HL-60/S4 treated with retinoic acid at 250 ng/mL for 4 days and 3 days (cell line): ENCODE results near the gene CASQ2.

Source experiments
- in situ Hi-C: fragments of 300-500 bp; cut with MboI; formaldehyde crosslinking; loops from 2 replicates; pipeline ENCODE4 v1.7.0; 2022; ENCODE audit warnings: low sequenced_read_pairs

The CASQ2 gene

GRCh38 chr1:115768549-115768948, at the start of gene CASQ2:
TSS of gene CASQ2 (minus strand) at chr1:115768714. CDS start at chr1:115768541, 173 bp downstream.
- in situ Hi-C loops = loop anchor here (25.0 kb wide), 1 partner anchor 631 kb away; no protein-coding TSS in a partner anchor

DNA sequence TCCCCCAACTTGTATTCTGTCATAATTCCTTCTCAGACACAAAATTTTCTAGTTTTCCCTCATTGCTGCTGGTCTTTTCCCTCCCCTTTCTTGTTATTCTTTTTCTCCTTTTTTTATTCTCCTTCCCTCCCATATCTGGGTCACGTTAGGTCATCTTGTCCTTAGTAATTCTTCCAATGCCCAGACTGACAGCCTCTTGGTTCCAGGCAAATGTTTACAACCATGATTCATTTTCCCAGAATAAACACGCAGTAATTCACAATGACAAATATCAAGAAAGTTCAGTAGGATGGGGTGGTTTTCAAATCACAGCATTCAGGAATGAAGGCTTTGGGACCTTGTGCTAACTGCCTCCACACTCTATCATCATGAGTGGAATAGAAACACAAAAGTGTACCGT, 47.2 kb upstream of the CASQ2 start:
- in situ Hi-C loops = loop anchor here (25.0 kb wide), 1 partner anchor 172 kb away; the partner anchor contains the start of gene SLC22A15

GRCh38 chr1:115814685-115815398, 46.3 kb upstream of the CASQ2 start:
- in situ Hi-C loops = loop anchor here (25.0 kb wide), 1 partner anchor 172 kb away; the partner anchor contains the start of gene SLC22A15

- in situ Hi-C loops = loop anchor here (25.0 kb wide), 1 partner anchor 174 kb away; the partner anchor contains the start of gene SLC22A15
Observed at GRCh38 chr1:115813727-115814126, 45.2 kb upstream of the CASQ2 start.

GRCh38 chr1:115811140-115811828, 42.8 kb upstream of the CASQ2 start:
- in situ Hi-C loops = loop anchor here (25.0 kb wide), 1 partner anchor 176 kb away; the partner anchor contains the start of gene SLC22A15

- in situ Hi-C loops = loop anchor here (25.0 kb wide), 1 partner anchor 177 kb away; the partner anchor contains the start of gene SLC22A15
Observed at GRCh38 chr1:115810609-115811008, 42.1 kb upstream of the CASQ2 start.

GRCh38 chr1:115809847-115810246, 41.3 kb upstream of the CASQ2 start:
- in situ Hi-C loops = loop anchor here (25.0 kb wide), 1 partner anchor 177 kb away; the partner anchor contains the start of gene SLC22A15

DNA sequence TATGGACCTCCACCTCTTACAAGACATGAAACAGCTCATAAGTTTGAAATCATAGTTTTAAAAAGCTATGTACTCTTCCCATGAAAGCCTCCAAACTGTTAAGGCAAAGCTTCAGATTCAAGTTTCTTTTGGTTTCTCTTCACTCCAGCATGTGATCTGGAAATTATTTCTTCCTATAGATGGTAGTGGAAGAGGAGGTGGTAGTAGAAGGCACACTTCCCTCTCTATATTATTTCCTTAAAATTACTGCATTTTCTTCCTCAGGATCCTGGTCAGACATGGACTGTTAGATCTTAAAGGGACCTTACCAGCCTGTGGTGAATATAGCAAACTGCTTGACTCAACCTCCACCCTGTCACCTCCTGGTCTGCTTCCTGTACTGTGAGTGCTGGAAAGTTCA, 40.6 kb upstream of the CASQ2 start:
- in situ Hi-C loops = loop anchor here (25.0 kb wide), 1 partner anchor 178 kb away; the partner anchor contains the start of gene SLC22A15

GRCh38 chr1:115807723-115808122, 39.2 kb upstream of the CASQ2 start:
- in situ Hi-C loops = loop anchor here (25.0 kb wide), 1 partner anchor 180 kb away; the partner anchor contains the start of gene SLC22A15

- in situ Hi-C loops = loop anchor here (25.0 kb wide), 1 partner anchor 182 kb away; the partner anchor contains the start of gene SLC22A15
Observed at GRCh38 chr1:115805597-115805996, 37.1 kb upstream of the CASQ2 start.

GRCh38 chr1:115802416-115802815, 33.9 kb upstream of the CASQ2 start:
- in situ Hi-C loops = loop anchor here (25.0 kb wide), 1 partner anchor 185 kb away; the partner anchor contains the start of gene SLC22A15

DNA sequence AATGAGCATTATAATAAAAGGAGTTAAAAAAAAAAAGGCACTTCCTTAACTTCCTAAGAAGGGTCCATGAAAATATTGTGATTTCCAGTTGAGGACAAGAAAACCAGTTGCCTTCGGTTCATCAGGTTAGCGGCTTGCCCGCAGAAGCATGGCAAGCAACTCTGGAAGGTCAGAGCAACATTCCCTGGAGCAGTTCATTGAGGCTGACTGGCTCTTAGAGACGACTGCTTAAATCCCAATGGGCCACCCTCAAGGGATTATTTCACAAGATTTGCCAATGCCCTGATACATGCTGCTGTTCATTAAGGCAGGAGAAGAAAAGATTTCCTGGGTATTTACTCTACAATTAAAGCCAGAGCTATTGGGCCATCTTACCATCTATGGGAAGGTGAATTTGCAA, 29.0 kb upstream of the CASQ2 start:
- in situ Hi-C loops = no loop called here

DNA sequence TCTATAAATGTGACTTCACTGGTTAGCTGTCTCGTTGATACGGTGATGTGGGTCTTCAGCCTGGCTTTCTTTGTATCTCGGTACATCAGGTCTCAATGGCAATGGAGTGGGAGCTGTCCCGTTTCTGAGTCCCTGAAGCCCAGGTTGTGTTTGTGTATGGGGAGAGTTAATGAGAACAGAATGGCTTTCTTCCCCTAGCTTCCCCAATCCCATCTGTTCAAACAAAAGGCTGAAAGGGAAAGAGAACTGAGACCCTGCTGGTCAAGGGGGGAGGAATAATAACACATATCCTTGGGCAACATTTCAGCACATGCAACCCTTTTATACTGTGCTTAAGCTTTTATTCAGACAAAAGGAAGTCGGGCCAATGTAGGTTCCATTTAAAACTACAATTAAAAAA, 28.4 kb upstream of the CASQ2 start:
- in situ Hi-C loops = no loop called here

DNA sequence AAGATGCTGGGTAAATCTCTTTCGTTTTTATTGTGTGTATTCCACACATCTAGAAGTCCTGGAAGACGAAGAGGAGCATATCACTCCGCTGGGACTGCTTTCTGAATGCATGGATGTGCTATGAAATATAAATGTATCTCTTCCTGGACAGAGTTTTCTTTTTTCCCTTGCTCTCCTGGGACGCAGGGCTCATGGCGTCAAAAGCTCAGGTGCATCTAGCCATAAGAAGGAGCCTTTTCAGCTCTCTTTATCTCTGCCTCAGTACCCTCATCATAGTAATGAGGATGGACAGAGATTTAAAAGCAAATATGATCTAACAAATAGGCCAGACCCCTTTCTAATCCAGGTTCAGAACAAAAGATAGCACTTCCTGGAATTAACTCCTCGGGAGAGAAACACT, 27.5 kb upstream of the CASQ2 start:
- in situ Hi-C loops = no loop called here

GRCh38 chr1:115794976-115795639, 26.6 kb upstream of the CASQ2 start:
- in situ Hi-C loops = no loop called here

DNA sequence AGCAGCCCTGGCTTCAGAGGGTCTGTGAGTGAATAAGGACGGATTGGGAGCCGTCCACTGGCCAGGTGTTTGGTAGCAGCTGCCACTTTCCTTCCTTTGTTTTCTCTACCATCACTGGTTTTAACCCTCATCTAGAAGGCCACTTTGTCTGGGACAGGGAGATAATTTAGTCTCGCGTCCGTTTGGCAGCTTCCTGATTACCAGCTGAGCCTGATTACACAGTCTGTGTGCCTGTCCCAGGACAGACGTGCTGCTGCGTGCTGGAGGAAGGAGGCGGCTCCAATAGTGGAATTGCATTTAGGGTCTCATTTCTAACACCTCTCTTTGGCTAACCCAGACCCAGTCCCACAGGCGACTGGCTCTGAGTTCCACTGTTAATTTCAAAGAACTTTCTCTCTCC, 24.6 kb upstream of the CASQ2 start:
- in situ Hi-C loops = no loop called here

DNA sequence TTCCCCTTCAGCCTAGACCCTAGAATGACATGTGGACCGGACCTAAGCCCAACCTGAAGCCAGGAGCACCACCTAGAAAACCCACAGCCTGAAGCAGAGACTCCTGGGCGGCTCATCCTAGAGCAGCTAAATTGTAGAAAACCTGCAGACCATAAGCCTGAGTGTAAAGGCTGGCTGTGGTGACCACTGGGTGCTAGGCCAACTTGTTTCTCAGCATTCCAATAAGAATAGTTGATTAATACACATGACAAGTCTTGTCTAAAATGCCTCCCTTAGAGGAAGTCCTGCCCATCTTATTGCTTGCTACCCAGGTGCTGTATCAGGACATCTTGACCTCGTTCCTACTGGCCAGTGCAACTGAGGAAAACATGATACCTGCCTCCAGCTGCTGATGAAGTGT, 23.3 kb upstream of the CASQ2 start:
- in situ Hi-C loops = no loop called here

GRCh38 chr1:115790846-115791245, 22.3 kb upstream of the CASQ2 start:
- in situ Hi-C loops = no loop called here

DNA sequence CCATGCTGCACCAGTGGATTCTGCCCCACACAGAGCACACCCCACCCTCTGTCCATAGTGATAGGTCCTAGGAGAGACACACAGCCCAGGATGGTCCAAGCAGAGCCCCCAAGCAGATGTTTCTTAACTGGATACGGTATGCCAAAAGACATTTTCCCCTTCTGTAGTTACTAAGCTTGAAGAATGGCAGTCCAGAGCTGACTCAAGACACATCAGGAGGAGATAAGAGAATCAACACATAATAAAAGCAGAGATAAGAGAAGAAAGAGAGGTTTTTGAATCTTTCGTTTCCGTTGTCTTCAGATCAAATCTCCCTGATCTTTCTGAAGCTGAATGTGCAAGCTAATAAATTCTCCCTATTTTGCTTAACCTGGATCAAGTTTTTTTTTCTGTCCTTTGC, 21.8 kb upstream of the CASQ2 start:
- in situ Hi-C loops = no loop called here

GRCh38 chr1:115783311-115783710, 14.8 kb upstream of the CASQ2 start:
- in situ Hi-C loops = no loop called here
